Retina (tissue), 1 donor: ENCODE results near the gene ABCC3.
"Not testable (repeated sequence)": the region's sequence is repeated elsewhere in the genome, so short reads cannot be mapped to it uniquely, and the experiment has no call there.

Experiments
- DNase-seq: peaks from one replicate; pipeline ENCODE4 v3.0.0-alpha.2; 2016

ABCC3 gene

GRCh38 chr17:50672071-50672470, 37.4 kb downstream of the ABCC3 start:
- DNase-seq = no peak

- no peak for DNase-seq
These were observed 38.3 kb downstream of the ABCC3 start for GRCh38 chr17:50672831-50673551.

GRCh38 chr17:50675190-50675589, 40.5 kb downstream of the ABCC3 start:
- DNase-seq = no peak

- DNase-seq = no peak
These were observed 40.9 kb downstream of the ABCC3 start for GRCh38 chr17:50675627-50676026.

- DNase-seq = no peak
These were observed 41.6 kb downstream of the ABCC3 start for GRCh38 chr17:50676065-50676975.

- no peak for DNase-seq
These were observed 43.2 kb downstream of the ABCC3 start for GRCh38 chr17:50677851-50678375.

GRCh38 chr17:50679008-50679544, 44.4 kb downstream of the ABCC3 start:
- no peak for DNase-seq

GRCh38 chr17:50680126-50680525, 45.4 kb downstream of the ABCC3 start:
- DNase-seq = no peak

GRCh38 chr17:50680543-50681262, 46.0 kb downstream of the ABCC3 start:
- DNase-seq = not testable (repeated sequence)

GRCh38 chr17:50681263-50682200, 46.9 kb downstream of the ABCC3 start:
- peak; percentile 73 for DNase-seq

GRCh38 chr17:50682441-50682840, 47.8 kb downstream of the ABCC3 start:
- DNase-seq = no peak

- no peak for DNase-seq
These were observed 48.3 kb downstream of the ABCC3 start for GRCh38 chr17:50682938-50683337.

GRCh38 chr17:50683434-50684287, 49.0 kb downstream of the ABCC3 start:
- DNase-seq = no peak

- DNase-seq = no peak
These were observed 49.6 kb downstream of the ABCC3 start for GRCh38 chr17:50684288-50684611.

GRCh38 chr17:50684612-50685333, 50.1 kb downstream of the ABCC3 start:
- no peak for DNase-seq

GRCh38 chr17:50685334-50685665, 50.6 kb downstream of the ABCC3 start:
- DNase-seq = no peak

GRCh38 chr17:50685691-50686493, 51.2 kb downstream of the ABCC3 start:
- no peak for DNase-seq

GRCh38 chr17:50686494-50687199, 52.0 kb downstream of the ABCC3 start:
- DNase-seq = no peak
